HG03280 (cell line): ENCODE data around the gene AUTS2.

Experiments
- ATAC-seq: cut with Tn5 transposase; IDR thresholded peaks from one replicate; pipeline ENCODE4 v1.9.1; 2021; ENCODE audit warnings: mild to moderate bottlenecking, moderate library complexity; ENCODE audit not compliant: unreplicated experiment

The AUTS2 gene

GRCh38 chr7:70094831-70095230, 496.6 kb downstream of the AUTS2 start:
- no peak for ATAC-seq

GRCh38 chr7:70097645-70098044, 499.4 kb downstream of the AUTS2 start:
- no peak for ATAC-seq

- no peak for ATAC-seq
These were observed 499.9 kb downstream of the AUTS2 start for GRCh38 chr7:70098133-70098561.

GRCh38 chr7:70098905-70099672, 500.8 kb downstream of the AUTS2 start:
- ATAC-seq, result no peak

GRCh38 chr7:70104243-70104642, 506.0 kb downstream of the AUTS2 start:
- ATAC-seq, result no peak

GRCh38 chr7:70113078-70113477, 514.8 kb downstream of the AUTS2 start:
- no peak for ATAC-seq

GRCh38 chr7:70113536-70113935, 515.3 kb downstream of the AUTS2 start:
- ATAC-seq, result no peak

- ATAC-seq, result no peak
These were observed 516.5 kb downstream of the AUTS2 start for GRCh38 chr7:70114806-70115205.

GRCh38 chr7:70116244-70116643, 518.0 kb downstream of the AUTS2 start:
- no peak for ATAC-seq

GRCh38 chr7:70116867-70117266, 518.6 kb downstream of the AUTS2 start:
- ATAC-seq, result no peak

GRCh38 chr7:70120851-70121250, 522.6 kb downstream of the AUTS2 start:
- no peak for ATAC-seq

- ATAC-seq, result no peak
These were observed 533.5 kb downstream of the AUTS2 start for GRCh38 chr7:70131817-70132216.

- no peak for ATAC-seq
These were observed 534.1 kb downstream of the AUTS2 start for GRCh38 chr7:70132226-70132851.

GRCh38 chr7:70132852-70133690, 534.8 kb downstream of the AUTS2 start:
- no peak for ATAC-seq

GRCh38 chr7:70134029-70134770, 535.9 kb downstream of the AUTS2 start:
- no peak for ATAC-seq

GRCh38 chr7:70135656-70136055, 537.4 kb downstream of the AUTS2 start:
- ATAC-seq, result no peak

- ATAC-seq, result no peak
These were observed 538.9 kb downstream of the AUTS2 start for GRCh38 chr7:70137126-70137525.

- no peak for ATAC-seq
These were observed 544.1 kb downstream of the AUTS2 start for GRCh38 chr7:70142247-70142932.

- no peak for ATAC-seq
These were observed 545.1 kb downstream of the AUTS2 start for GRCh38 chr7:70143075-70144044.
